Myocyte (in vitro differentiated cells): ENCODE results near the gene ARID2. TPM values are rescaled to one million over a fixed set of nuclear protein-coding genes. Genes with fewer than 3 reads are reported as not detected.

Source experiments
- DNase-seq: peaks from one replicate; pipeline ENCODE4 v3.0.0-alpha.2; 2012; ENCODE audit warnings: low read depth
- total RNA-seq: library from RNA; depleted of rRNA; stranded (reverse); fragments of >200 nt; gene quantifications from 2 replicates; pipeline ENCODE4 v1.2.3, GENCODE V29; 2014

The ARID2 gene
- total RNA-seq, 1 donor from 2014 or later: 15.8 TPM

DNA sequence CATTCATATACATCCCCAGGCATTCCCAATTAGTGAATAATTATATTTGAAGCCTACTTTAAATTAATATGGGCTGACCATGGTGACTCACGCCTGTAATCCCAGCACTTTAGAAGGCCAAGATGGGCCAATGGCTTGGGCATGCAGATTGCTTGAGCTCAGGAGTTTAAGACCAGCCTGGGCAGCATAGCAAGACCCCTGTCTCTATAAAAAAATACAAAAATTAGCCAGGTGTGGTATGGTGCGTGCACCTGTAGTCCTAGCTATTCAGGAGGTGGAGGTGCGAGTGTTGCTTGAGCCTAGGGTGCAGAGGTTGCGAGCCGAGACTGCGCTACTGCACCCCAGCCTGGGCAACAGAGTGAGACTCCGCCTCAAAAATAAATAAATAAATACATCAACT lies 7.6 kb upstream of the ARID2 start:
- DNase-seq: no peak

DNA sequence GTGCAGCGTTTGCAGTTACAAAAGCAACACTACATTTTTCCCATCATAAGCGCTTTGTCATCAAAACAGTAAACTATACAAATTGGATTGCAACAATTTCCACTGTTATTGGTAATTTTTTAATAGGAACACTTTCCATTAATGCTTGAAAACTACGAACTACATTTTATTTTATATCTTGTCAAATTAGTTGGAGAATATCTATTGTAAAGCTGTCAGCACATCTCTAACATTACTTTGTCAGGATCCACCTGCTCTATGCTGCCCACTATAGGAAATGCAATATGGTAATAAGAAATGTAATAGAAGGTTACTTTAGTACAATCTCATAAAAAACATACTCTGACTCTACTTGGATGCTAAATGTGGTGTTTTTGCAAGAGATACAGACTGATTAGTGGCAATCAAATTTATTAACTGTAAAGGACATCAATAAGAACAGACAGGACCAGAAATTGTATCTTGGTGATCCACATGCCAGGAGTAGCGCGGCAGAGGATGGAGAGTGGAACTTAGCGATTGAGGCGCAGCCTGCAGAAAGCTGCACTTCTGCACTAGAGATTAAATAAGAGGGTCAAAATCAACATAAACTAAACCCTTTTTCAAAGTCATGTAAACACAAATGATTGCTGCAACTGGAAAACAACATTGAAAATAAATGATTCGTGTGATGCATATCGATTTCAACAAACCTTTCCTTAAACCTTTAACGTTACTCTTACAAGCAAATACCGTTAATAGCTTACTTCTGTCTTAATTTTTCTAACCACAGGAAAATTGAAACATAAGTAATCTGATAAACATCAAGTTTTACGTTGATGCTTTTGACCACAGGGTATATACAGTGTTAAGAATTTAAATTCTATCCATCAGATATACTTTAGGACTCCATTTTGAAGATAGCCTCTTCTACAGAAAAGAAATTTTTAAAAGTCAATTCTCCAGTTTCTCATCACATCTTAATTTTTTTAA lies 3.6 kb upstream of the ARID2 start:
- peak; percentile 62 for DNase-seq

DNA sequence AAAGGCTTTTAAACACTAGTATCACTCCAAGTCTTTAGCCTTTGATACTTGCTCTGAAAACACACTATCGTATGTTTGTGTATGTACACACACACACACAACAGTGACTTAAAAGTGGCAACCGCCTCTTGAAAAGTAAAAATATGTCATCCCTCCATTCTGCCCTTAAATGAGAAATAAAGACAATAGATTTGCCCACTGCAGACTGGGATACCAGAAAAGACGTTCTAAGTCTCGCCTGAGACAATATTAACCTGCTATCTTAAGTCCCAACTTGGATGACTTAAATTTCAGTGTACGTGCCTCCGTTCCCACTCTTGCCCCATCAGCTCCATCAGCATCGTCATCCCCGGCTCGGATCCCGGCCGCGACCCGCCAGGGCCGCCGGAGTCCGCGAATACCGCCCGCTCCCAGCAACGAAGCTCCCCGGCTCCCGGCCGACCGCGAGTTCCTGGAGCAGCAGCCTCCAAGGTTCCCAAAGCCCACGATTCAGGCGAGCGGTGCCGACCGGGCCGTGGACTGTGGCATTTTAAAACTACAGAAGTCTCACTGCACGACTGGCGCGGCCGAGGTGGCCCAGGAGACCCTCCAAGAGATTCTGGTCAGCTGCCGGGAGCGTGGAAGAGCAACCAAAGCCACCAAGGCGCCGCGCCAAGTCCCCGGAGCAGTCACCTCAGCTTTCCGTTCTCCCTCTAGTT lies 2.8 kb upstream of the ARID2 start:
- no peak for DNase-seq

DNA sequence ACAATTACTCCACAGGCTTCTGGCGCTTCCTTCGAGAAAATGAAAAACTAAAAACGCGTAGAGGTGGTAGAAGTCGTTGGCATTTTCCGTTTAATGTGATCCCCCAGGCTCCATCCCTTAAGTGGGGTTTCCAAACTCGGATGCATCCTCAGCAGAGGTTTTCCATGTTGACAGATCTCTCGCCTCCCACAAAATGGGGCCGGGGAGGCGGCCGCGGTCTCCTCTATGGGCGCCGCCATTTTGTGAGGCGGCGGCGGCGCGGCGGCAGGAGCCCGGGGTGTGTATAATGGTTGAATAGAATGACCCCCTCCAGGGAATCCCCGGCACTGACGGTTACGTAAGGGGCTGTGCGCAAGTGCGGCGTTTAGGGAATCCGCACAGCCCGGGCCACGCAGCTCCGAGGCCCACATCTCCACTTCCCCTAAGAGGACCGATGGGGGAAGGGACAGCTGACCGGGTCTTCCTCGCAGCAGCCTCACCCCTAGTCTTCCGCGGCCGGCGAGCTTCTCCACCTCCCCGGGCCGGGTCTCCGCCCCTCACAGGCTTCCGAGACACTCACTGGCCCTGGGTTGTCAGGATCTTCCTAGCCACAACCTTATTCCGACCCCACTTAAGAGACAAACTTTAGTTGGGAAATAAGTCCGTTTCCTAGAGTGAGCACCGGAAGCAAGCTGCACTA lies 2.1 kb upstream of the ARID2 start:
- DNase-seq: peak; percentile 99

DNA sequence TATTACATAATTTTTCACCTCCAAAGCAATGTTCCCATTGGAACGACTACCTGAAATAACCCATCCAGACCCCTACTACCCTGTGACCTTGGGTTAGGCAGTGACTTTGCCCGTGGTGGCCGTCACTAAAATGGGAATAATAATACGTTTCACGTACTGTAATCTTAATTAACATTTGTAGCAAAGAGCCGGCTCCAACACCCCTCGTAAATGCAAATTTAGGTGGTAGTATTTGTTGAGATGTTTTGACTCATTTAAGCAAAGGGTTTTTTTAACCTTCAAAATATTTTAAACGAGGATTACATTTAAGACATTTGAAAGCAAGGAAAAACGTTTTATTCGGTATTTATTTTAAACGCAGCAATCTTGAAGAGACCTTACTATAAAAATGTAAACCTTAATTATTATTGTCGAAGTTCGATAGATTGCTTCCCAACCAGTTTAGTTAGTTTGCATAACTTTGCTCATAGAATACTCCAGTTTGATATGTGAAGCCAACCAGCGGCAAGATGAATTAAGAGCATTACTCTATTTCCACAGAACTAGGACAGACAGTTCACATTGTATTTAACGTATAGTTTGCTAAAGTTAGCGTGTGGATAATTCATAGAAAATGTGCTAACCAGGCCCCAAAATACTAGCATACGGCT lies 1.4 kb upstream of the ARID2 start:
- no peak for DNase-seq

DNA sequence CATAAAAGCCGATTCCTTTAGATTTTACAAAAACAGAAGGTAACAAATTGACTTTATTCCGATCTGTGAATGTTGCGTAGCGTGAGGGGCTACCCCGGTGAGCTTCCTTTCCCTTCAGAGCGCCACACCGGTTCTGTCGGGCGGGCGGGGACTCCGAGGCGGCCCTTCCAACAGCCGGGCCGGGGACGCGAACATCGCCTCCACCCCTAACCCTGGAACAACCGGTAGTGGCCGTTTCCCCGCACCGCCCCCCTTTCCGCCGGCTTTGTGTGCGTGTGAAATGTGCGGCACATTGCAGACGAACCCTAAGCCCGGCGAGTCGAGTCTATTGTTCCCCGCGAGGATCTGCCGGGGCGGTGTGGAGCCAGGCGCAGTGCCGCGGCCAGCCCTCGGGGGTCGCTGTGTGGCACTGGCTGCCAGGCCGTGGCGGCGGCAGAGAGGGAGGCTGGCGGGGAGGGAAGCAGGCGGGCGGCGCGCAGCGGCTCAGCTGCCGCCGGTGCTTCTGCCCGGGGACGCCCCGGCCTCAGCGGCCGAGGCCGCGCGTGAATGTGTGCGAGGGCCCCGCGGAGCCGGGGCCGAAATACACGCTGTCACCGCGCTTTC lies 775 bp upstream of the ARID2 start:
- DNase-seq: peak; percentile 98

DNA sequence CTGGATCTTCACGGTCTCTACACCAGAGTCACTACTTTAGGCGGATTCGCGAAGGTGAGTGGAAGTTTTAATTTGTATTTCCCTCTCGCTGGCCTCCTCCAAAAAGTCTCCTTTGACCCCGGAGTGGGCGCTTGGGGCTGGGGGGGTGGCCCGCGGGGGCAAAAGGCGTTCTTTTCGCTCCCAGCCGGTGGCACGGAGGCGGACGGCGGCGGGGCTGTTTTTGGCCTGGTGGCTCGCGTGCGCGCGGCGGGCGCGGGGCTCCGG lies 510 bp downstream of the ARID2 start:
- no peak for DNase-seq

DNA sequence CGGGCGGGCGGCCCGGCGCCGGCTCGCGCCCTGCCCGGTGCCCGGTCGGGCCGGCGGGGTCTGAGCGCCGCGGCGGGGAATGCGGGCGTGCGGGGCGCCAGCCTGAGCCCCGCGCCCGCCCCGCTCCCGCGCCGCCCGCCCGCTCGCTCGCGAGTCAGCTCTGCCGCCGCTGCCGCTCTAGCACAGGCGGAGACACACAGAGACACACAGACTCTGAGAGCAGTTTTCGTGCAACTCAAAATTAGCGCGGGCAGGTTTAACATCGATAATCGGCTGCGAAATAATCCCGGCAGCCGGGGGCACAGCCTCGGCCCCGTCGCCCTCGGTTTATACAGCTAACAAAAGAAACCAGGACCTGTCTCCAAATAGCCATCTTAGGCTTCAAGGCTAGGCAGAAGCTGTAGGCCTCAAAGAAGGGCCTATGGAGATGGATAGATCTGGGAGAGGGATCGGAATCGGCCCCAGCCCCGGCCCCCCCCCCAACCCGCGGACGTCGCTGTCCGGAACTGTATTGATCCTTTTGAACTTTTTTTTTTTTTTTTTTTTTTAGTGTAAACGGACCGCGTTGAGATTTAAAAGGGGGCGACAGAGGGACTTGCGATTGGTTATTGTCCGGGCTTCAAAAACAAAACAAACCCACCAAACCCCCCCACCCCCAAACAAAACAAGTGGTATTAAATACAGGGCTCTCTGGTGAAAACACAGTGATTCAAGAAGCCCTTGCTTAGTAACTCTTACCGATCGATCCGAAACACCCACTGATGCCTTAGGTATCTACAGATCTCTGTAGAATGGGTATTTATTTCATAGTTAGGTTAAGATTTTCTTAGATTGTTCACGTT lies 1.1 kb downstream of the ARID2 start:
- DNase-seq: peak; percentile 64

DNA sequence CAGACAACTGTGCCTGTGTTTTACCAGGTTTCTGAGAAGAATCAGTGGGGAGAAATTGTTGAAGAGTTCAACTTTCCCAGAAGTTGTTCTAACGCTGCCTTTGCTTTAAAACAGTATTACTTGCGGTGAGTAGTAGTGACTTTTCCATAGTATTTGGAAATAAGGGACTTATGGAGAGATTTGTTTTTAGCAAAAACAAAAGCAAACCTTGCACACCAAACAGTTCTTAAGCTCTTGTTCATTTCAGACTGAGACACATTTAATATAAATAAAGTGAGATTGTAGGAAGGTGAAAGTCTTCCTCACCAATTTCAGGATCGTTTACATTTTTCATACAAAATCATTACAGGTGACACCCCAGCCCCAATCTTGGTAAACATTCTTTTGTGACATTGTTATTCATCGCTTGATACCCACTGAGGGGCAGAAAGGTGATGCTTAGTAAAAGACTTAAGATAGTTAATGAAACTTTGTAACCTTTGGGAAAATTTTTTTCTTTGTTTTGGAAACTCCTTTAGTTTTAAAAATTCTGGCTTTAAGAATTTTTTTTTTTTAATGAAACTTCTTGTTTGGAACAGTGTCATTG lies 1.8 kb downstream of the ARID2 start:
- DNase-seq: peak; percentile 6

DNA sequence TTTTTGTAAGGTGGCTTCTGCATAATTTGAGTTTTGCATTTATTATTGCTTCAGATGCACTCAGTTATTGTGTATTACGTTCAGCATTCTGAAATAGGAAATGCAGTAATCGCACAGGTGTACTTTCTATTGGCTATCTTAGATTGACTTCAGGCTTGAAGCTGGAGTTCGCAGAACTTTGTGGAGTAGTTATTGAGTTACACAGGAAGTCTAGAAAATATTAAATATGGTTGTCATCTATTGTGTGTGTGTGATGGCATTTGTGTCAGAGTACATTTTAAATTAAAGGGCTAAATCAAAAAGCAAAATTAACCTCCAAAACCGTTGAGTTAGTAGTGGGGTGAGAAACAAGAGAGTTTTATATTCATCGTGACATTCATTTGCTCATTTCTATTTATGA lies 2.7 kb downstream of the ARID2 start:
- DNase-seq: peak; percentile 60

DNA sequence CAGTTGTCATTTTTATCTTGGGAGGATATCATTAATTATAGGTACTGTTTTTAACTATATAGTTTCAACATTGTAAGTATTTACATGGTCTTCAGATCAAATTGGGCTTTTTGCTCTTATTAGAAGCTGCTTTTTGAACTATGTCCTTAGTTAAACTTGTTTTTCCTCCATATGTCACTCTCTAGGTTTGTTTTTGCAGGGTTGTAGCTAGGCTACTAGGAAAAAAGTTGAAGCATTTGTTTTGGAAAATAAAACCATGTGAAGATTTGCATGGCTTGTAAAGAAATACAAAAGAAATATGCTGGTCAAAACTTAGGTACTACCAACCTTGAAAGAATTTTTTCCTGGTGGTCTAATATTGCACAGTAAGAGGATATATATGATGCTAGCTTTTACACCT lies 3.4 kb downstream of the ARID2 start:
- DNase-seq: peak; percentile 10

DNA sequence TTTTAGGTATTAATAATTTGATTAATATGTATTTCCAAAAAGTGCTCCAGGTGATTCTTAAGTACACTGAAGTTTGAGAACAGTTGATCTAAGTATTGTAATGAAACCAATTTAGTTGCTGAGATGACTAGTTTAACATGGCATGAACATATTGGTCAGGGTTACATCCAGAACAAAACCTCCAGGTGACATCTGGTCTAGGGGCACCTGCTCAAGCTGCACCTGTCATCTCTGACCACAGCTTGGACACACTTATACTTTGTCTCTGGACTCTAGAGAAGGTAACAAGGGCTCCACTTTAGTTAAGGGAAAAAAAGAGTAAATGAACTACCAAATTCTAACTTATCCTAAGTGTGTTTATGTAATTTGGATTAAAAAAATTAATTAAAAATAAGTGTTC lies 8.1 kb downstream of the ARID2 start:
- peak; percentile 73 for DNase-seq

DNA sequence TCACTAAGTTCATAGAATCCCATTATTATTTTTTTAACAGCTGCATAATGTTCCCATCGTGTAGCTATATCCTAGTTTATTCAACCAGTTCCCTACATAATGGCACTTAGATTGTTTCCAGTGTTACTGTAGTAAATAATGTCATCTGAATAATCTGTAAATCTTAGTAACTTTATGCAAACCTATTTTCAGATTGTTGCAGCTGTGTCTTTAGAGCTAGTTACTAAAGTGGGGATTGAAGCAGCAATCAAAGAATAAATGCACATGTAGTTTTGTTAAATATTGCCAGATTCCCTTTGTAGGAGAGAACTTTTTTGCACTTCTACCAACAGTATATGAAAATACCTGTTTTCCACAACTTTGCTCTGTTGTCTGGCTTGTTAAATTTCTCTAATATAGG lies 13.1 kb downstream of the ARID2 start:
- no peak for DNase-seq

DNA sequence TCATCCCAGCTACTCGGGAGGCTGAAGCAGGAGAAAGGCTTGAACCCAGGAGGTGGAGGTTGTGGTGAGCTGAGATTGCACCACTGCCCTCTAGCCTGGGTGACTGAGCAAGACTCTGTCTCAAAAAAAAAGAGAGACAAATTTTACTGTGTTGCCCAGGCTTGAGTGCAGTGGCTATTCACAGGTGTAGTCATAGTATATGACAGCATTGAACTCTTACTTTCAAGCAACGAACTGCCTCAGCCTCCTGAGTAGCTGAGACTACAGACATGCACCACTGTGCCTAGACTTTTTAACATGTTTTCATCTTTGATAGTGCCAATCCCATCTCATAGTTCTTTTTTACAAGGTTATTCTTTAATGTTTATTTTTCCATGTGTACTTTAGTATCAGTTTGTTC lies 13.7 kb downstream of the ARID2 start:
- no peak for DNase-seq

DNA sequence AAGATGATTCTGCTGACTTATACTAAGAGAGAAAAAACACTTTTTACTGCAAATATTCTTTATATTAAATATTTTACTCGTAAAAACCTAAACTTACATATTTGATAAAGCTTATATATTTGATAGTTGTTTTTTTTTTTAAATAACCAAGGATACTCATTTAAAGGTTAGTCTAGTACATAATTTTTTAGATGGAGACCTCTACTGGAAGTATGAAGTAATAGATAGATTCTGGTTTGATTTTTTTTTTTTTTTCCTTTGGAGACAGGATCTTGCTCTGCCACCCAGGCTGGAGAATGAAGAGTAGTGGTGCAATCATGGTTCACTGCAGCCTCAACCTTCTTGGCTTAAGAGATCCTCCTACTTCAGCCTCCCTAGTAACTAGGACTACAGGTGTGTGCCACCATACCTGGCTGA lies 16.4 kb downstream of the ARID2 start:
- DNase-seq: no peak

DNA sequence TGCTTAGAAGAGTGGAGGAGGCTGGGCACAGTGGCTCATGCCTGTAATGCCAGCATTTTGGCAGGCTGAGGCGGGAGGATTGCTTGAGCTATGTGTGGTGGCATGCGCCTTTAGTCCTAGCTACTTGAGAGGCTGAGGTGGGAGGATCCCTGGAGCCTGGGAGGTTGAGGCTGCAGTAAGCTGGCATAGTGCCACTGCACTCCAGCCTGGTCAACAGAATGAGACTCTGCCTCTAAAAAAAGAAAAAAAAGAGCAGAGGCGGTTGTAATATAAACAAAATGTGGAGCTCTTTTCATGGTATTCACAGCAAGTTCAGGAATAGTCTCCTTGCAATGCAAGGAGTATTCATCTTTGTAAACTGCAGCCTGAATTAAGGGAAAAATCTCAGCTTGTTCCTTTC lies 27.2 kb downstream of the ARID2 start:
- no peak for DNase-seq

DNA sequence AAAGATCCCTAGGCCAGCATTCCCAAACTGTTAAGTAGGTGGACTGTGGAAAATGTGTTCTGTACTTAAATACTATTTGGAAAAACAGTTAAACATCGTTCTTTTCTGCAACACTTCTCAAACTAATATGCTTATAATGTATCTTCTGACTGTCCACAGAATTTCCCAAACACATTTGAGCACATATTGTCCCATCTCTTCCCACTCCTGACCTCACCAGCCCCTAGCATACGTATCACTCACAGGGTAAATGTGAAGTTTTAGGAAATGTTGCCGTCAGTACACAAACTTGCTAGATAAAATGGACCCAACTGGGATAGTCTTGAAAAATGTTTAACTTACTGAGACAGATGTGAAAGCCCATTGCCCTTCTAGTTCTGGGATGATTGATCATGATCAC lies 27.7 kb downstream of the ARID2 start:
- DNase-seq: no peak

DNA sequence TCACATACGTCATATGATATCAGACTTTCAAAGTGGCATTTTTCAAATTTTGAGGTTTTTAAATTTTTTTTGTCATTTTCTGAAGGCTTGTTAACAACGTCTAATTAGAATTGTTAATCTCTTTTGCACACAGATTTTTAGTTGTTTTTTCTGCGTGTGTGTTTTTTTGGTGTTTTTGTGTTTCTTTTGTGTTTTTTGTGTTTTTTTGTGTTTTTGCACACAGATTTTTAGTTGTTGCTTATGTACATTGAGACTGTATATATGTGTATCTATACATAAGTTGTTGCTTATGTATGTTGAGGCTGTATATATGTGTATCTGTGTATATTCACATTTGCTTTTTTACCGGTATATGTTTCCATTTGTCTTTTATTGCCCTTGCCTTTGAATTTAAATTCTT lies 30.8 kb downstream of the ARID2 start:
- no peak for DNase-seq

DNA sequence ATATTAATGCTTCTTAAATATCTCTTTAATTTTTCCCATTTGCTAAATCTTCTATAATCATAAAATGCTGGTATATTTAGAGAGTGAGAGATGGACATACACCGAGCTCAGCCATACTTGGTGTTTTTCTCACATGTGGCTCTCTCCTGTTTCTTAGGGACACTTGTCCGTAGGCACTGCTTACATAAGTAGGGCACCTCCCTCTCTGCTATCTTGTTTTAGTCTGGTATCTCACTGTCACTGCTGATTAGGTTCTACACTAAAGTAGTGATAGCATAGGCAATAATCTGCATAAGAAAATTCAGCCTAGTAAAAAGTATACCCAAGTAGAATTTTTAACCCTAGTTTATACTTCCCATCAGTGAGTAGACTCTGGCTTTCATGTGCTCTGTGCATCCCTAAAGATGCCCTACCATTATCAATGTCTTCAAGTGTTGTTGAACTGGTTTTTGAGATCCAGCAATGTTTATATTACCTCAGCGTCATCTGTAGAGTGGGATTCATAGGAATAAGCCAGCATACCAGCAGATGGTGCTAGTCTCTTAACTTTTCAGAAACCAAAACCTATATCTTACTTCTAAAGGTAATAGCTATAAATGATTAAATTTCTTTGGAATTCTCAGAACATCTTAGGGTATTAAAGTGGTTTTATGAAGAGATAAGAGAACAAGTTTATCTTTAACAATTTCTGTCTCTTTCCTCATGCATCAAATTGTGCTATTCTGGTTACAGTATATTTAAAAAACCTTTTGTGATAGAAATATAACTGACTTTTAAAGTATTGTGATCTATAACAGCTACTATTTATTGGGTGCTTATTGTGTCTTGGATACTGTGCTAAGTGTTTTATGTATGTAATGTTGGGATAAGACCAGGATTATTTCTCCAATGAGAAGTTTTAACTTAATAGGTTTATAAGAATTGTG lies 32.9 kb downstream of the ARID2 start:
- no peak for DNase-seq
